DOHH2 (cell line): Measurements from ENCODE around the gene HSF5.

ENCODE experiments used
- H3F3A ChIP-seq: fragments of 200-600 bp; sonication (generic), shearing (Covaris generic); 2 replicates; pipeline ENCODE4 v1.6.0; 2016; ENCODE audit warnings: antibody characterized with exemption, mild to moderate bottlenecking; ENCODE audit not compliant: control insufficient read depth, insufficient read depth
- H3K27ac ChIP-seq: fragments of 200-600 bp; sonication (generic); 2 replicates; pipeline ENCODE4 v1.5.1; 2014; ENCODE audit warnings: low read depth, mild to moderate bottlenecking, low read length, moderate library complexity
- H3K27me3 ChIP-seq: fragments of 200-600 bp; sonication (generic); 2 replicates; pipeline ENCODE4 v1.6.1; 2014; ENCODE audit warnings: mild to moderate bottlenecking, low read length, mixed read lengths; ENCODE audit not compliant: control insufficient read depth
- H3K36me3 ChIP-seq: fragments of 200-600 bp; sonication (generic); 2 replicates; pipeline ENCODE4 v1.6.1; 2014; ENCODE audit warnings: mild to moderate bottlenecking, low read length, moderate library complexity, mixed read lengths; ENCODE audit not compliant: control insufficient read depth
- H3K4me1 ChIP-seq: fragments of 200-600 bp; sonication (generic); 2 replicates; pipeline ENCODE4 v1.6.1; 2014; ENCODE audit warnings: mild to moderate bottlenecking, low read length, mixed read lengths; ENCODE audit not compliant: control insufficient read depth
- H3K4me2 ChIP-seq: fragments of 200-600 bp; sonication (generic); 2 replicates; pipeline ENCODE4 v1.6.0; 2014; ENCODE audit warnings: mild to moderate bottlenecking, low read length, moderate library complexity
- H3K4me3 ChIP-seq: fragments of 200-600 bp; sonication (generic); 2 replicates; pipeline ENCODE4 v1.5.1; 2014; ENCODE audit warnings: mild to moderate bottlenecking, low read length, mixed read lengths
- H3K79me2 ChIP-seq: fragments of 200-600 bp; sonication (generic); 2 replicates; pipeline ENCODE4 v1.6.1; 2014; ENCODE audit warnings: mild to moderate bottlenecking, low read length, mixed read lengths; ENCODE audit not compliant: control insufficient read depth
- H3K9me2 ChIP-seq: fragments of 200-600 bp; sonication (generic); replicated peaks from 2 replicates; pipeline ENCODE4 v1.6.1; 2014; ENCODE audit warnings: mild to moderate bottlenecking, low read length, mixed read lengths; ENCODE audit not compliant: control insufficient read depth
- H3K9me3 ChIP-seq: fragments of 200-600 bp; sonication (generic); 2 replicates; pipeline ENCODE4 v1.6.1; 2014; ENCODE audit warnings: antibody characterized with exemption, low read length, mixed read lengths; ENCODE audit not compliant: control insufficient read depth, insufficient read depth
- H4K20me1 ChIP-seq: fragments of 200-600 bp; sonication (generic); 2 replicates; pipeline ENCODE4 v1.6.0; 2014; ENCODE audit warnings: low read depth, mild to moderate bottlenecking, antibody characterized with exemption, low read length, moderate library complexity; ENCODE audit not compliant: control insufficient read depth, insufficient read depth
- CTCF ChIP-seq: fragments of 200-600 bp; sonication (generic); IDR thresholded peaks from one replicate; pipeline ENCODE4 v1.5.1; 2014; ENCODE audit warnings: antibody characterized with exemption, mild to moderate bottlenecking, low read depth, low read length; ENCODE audit not compliant: poor library complexity, severe bottlenecking
- EZH2phosphoT487 ChIP-seq: fragments of 200-600 bp; sonication (generic); IDR thresholded peaks from 2 replicates; pipeline ENCODE4 v1.6.1; 2017; ENCODE audit warnings: borderline replicate concordance, mild to moderate bottlenecking, antibody characterized with exemption, low read length, moderate library complexity, mixed read lengths

HSF5 gene

GRCh38 chr17:58421711-58422110, 66.5 kb downstream of the HSF5 start:
- H3F3A ChIP-seq, result 0 out of 2 replicates have a peak, but pooled peaks cover 5% of the 10 kb centered on the region
- no peaks in the 10 kb centered on the region for H3K36me3 ChIP-seq
- no peak overlapping the region for H3K27ac ChIP-seq
- H3K4me3 ChIP-seq, result no peak overlapping the region
- H3K4me1 ChIP-seq, result peaks cover 23% of the 10 kb centered on the region
- H3K9me2 ChIP-seq, result no peaks in the 10 kb centered on the region
- H3K27me3 ChIP-seq, result no peaks in the 10 kb centered on the region
- H3K9me3 ChIP-seq, result no peaks in the 10 kb centered on the region
- H3K79me2 ChIP-seq, result no peaks in the 10 kb centered on the region
- TF ChIP-seq EZH2phosphoT487 (no peak), CTCF (no peak)
- no peaks in the 10 kb centered on the region for H4K20me1 ChIP-seq
- H3K4me2 ChIP-seq, result no peak overlapping the region

DNA sequence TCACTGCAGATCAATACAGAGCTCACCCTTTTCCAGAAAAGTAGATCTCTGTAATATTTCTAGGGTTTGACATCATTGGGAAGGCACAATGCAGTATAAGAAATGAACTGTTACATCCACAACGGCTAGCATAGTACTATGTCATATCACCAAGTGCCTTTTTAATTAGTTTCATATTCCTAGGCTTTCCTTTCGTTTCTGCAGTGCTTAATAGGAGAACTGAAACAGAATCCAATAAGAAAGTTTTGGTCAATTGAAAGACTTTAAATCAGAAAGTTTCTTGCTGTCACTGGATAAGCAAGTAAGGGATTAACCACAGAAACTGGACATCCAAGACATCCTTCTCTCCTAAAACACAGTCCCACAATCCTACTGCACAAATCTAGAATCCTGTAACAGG, 67.4 kb downstream of the HSF5 start:
- H3K27me3 ChIP-seq, result no peaks in the 10 kb centered on the region
- peaks cover 28% of the 10 kb centered on the region for H3K4me1 ChIP-seq
- TF ChIP-seq EZH2phosphoT487 (no peak), CTCF (no peak)
- no peaks in the 10 kb centered on the region for H3K36me3 ChIP-seq
- H4K20me1 ChIP-seq, result no peaks in the 10 kb centered on the region
- H3K27ac ChIP-seq, result no peak overlapping the region
- H3K9me3 ChIP-seq, result no peaks in the 10 kb centered on the region
- H3K4me2 ChIP-seq, result no peak overlapping the region
- no peak overlapping the region for H3K4me3 ChIP-seq
- 0 out of 2 replicates have a peak, but pooled peaks cover 3% of the 10 kb centered on the region for H3F3A ChIP-seq
- no peaks in the 10 kb centered on the region for H3K9me2 ChIP-seq
- H3K79me2 ChIP-seq, result no peaks in the 10 kb centered on the region

DNA sequence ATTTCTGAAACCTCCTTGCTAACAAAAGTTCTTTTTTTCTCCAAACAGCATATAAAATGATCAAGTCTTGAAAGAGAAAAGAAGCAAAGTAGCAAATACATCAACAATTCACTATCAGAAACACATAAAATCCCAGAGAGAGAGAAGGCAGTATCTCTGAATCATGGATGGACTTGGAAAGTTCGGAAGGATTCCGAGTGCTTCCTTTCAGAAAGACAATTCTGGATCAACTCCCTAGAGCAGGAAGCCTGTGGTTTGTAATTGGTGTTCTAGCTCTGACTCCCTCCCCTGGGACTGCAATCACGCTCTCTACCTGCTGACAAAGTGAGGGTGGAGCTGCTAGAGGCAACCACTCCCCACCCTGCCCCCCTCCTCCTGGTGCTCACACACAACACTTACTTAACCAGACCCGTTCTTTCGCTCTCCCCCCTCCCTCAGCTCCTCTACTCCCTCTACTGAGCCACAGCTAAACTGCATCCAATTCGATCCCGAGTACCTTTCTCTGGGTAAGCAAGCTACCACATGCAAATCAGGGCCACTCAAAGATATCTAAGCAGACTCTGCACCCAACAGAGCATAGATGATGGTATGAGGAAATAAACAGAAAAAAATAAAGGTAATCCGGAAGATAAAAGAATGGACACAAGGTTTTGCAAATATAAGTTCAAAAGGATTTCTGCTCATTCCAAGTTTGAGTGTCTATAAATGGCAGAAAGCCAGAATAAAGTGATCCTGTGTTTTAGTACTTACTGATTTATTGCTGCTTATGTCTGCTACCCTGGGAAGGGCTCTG, 70.7 kb downstream of the HSF5 start, which contains the start of gene RNF43:
TSS of gene RNF43 (minus strand) at position 235 of the 793 bp plus-strand sequence. CDS start 1,957 bp downstream, outside the sequence.
- H3K36me3 ChIP-seq, result no peaks in the 10 kb centered on the region
- 0 out of 2 replicates have a peak, but pooled peaks cover 5% of the 10 kb centered on the region for H3F3A ChIP-seq
- no peaks in the 10 kb centered on the region for H3K9me2 ChIP-seq
- H3K27ac ChIP-seq, result peak within 1 kb of the TSS; percentile 36
- H3K27me3 ChIP-seq, result 0 out of 2 replicates have a peak, but pooled peaks cover 3% of the 10 kb centered on the region
- H3K4me2 ChIP-seq, result peak within 1 kb of the TSS; percentile 57
- TF ChIP-seq EZH2phosphoT487 (no peak), CTCF (peak; percentile 85)
- no peaks in the 10 kb centered on the region for H4K20me1 ChIP-seq
- no peaks in the 10 kb centered on the region for H3K79me2 ChIP-seq
- no peaks in the 10 kb centered on the region for H3K9me3 ChIP-seq
- H3K4me3 ChIP-seq, result peak within 1 kb of the TSS; percentile 50
- peaks cover 34% of the 10 kb centered on the region for H3K4me1 ChIP-seq
